ENCODE measurements around the gene NFATC2IP.

- TF ChIP-seq, protein P1, sequence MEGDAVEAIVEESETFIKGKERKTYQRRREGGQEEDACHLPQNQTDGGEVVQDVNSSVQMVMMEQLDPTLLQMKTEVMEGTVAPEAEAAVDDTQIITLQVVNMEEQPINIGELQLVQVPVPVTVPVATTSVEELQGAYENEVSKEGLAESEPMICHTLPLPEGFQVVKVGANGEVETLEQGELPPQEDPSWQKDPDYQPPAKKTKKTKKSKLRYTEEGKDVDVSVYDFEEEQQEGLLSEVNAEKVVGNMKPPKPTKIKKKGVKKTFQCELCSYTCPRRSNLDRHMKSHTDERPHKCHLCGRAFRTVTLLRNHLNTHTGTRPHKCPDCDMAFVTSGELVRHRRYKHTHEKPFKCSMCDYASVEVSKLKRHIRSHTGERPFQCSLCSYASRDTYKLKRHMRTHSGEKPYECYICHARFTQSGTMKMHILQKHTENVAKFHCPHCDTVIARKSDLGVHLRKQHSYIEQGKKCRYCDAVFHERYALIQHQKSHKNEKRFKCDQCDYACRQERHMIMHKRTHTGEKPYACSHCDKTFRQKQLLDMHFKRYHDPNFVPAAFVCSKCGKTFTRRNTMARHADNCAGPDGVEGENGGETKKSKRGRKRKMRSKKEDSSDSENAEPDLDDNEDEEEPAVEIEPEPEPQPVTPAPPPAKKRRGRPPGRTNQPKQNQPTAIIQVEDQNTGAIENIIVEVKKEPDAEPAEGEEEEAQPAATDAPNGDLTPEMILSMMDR (IDR thresholded peaks at IDR 0.05), result no peak
- no peak for TF ChIP-seq POLR2A (IDR thresholded peaks at IDR 0.05)
Observed at GRCh38 chr16:28958836-28959235, 8.1 kb downstream of the NFATC2IP start.

Data from esophagus squamous epithelium (tissue), 4 donors.